DND-41 (cell line): Measurements from ENCODE around the gene HSD3B1.

ENCODE experiments used
- ATAC-seq: fragments of 200-7000 bp; cut with Tn5 transposase; 3 replicates; pipeline ENCODE4 v1.9.1; 2021; ENCODE audit warnings: low read depth; ENCODE audit not compliant: insufficient read depth
- DNase-seq: peaks from one replicate; pipeline ENCODE4 v3.0.0-alpha.2; 2020
- H2AFZ ChIP-seq: 2 replicates; pipeline ENCODE4 v1.6.0; 2012; ENCODE audit warnings: low read depth, low read length
- H3K27ac ChIP-seq: 2 replicates; pipeline ENCODE4 v1.5.1; 2012; ENCODE audit warnings: low read length, inconsistent platforms
- H3K27me3 ChIP-seq: fragments of 200-600 bp; sonication (generic); 2 replicates; pipeline ENCODE4 v1.6.0; 2012; ENCODE audit warnings: low read length, mild to moderate bottlenecking, inconsistent platforms; ENCODE audit not compliant: insufficient read depth, poor library complexity
- H3K36me3 ChIP-seq: 2 replicates; pipeline ENCODE4 v1.5.1; 2012; ENCODE audit warnings: low read length, inconsistent platforms; ENCODE audit not compliant: insufficient read depth
- H3K4me1 ChIP-seq: 2 replicates; pipeline ENCODE4 v1.5.1; 2012; ENCODE audit warnings: mild to moderate bottlenecking, low read length; ENCODE audit not compliant: insufficient read depth
- H3K4me2 ChIP-seq: 2 replicates; pipeline ENCODE4 v1.6.0; 2012; ENCODE audit warnings: mild to moderate bottlenecking, moderate library complexity, low read length, inconsistent platforms; ENCODE audit not compliant: insufficient read depth
- H3K4me3 ChIP-seq, 2 experiments: fragments of 200-600 bp in 1 of 2; shearing (Covaris generic) in 1 of 2; 2 replicates each; pipeline ENCODE4 v1.5.1; 2012 to 2016; ENCODE audit warnings: inconsistent platforms in 2 of 2, low read length in 2 of 2, mild to moderate bottlenecking in 2 of 2, low read depth in 1 of 2, moderate library complexity in 1 of 2
- H3K79me2 ChIP-seq: 2 replicates; pipeline ENCODE4 v1.6.0; 2012; ENCODE audit warnings: low read length, inconsistent platforms; ENCODE audit not compliant: insufficient read depth
- H3K9ac ChIP-seq: 2 replicates; pipeline ENCODE4 v1.6.0; 2012; ENCODE audit warnings: low read depth, mild to moderate bottlenecking, inconsistent platforms, low read length, moderate library complexity
- H3K9me3 ChIP-seq: 2 replicates; pipeline ENCODE4 v1.5.1; 2012; ENCODE audit warnings: low read length, moderate library complexity, mild to moderate bottlenecking, inconsistent platforms; ENCODE audit not compliant: insufficient read depth, severe bottlenecking
- H4K20me1 ChIP-seq: 2 replicates; pipeline ENCODE4 v1.6.0; 2012; ENCODE audit warnings: low read length; ENCODE audit not compliant: insufficient read depth
- EZH2 ChIP-seq: IDR thresholded peaks from 3 replicates; pipeline ENCODE4 v1.6.1; 2012; ENCODE audit warnings: borderline replicate concordance, low read depth, mild to moderate bottlenecking, moderate library complexity, low read length, inconsistent platforms; ENCODE audit not compliant: severe bottlenecking
- TF ChIP-seq, protein P1 (sequence below): IDR thresholded peaks from 2 replicates; pipeline ENCODE4 v1.5.1; 2012; ENCODE audit warnings: borderline replicate concordance, low read length, moderate library complexity, mild to moderate bottlenecking; ENCODE audit not compliant: poor library complexity, severe bottlenecking; ENCODE audit errors: extremely low read depth

Gene HSD3B1

DNA sequence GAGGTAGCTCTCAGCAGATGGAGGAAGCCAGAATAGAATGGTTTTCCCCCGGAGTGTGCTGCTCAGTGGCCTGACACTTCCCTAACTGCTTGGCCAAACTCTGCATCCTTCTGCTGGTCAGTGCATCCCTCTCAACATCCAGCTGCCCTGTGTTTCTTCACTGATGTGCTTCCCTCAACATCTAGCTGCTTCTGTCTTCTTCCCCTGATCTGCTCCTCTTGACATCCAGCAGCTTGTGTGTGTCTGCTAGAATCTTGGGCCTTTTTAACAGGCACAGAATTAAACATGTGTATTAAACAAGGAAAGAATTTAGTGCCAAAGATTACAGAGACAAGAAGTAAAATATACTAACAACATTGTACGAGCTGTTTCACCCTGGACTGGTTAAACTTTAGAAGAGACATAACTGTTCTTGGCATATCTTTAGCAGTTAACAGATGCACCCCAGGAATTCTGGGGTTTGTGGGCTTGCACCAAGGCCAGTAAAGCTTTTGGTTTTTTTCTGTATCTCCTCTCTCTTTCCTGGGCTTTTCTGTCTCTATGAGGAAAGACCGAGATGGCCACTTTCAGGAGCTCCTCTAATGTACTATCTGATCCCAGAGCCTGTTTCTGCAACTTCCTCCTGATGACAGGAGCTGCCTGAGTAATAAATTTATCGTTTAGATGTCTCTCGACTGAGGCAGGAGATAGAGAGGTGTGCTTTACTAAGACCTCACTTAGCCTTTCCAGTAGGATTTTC is 34.8 kb upstream of the HSD3B1 start:
- DNase-seq, result no peak
- Histone ChIP-seq H3K4me2 (no peak overlapping the region), H2AFZ (no peak overlapping the region), H3K9me3 (no peaks in the 10 kb centered on the region), H3K27ac (no peak overlapping the region), H3K4me1 (no peaks in the 10 kb centered on the region), H3K9ac (no peak overlapping the region), H4K20me1 (no peaks in the 10 kb centered on the region; the same call in 1 of the 2 replicates), H3K27me3 (peaks cover 6% of the 10 kb centered on the region), H3K79me2 (no peaks in the 10 kb centered on the region), H3K4me3 (no peak overlapping the region), H3K36me3 (no peaks in the 10 kb centered on the region)
- ATAC-seq, result no peak
- TF ChIP-seq, protein P1, sequence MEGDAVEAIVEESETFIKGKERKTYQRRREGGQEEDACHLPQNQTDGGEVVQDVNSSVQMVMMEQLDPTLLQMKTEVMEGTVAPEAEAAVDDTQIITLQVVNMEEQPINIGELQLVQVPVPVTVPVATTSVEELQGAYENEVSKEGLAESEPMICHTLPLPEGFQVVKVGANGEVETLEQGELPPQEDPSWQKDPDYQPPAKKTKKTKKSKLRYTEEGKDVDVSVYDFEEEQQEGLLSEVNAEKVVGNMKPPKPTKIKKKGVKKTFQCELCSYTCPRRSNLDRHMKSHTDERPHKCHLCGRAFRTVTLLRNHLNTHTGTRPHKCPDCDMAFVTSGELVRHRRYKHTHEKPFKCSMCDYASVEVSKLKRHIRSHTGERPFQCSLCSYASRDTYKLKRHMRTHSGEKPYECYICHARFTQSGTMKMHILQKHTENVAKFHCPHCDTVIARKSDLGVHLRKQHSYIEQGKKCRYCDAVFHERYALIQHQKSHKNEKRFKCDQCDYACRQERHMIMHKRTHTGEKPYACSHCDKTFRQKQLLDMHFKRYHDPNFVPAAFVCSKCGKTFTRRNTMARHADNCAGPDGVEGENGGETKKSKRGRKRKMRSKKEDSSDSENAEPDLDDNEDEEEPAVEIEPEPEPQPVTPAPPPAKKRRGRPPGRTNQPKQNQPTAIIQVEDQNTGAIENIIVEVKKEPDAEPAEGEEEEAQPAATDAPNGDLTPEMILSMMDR, result no peak
- TF ChIP-seq EZH2, result no peak

DNA sequence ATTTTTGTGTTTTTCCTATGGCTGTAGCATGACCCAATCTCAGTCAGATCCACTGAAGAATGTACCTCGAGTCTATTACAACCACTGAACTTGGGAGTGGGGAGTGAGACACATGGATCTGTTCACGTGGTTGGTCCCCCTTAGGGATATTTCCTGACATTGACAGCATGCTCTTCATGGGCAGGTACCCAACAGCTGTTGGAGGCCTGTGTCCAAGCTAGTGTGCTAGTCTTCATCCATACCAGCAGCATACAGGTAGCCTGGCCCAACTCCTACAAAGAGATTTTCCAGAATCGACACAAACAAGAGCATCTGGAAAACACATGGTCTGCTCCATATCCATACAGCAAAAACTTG is 34.2 kb upstream of the HSD3B1 start:
- peaks cover 6% of the 10 kb centered on the region for H3K27me3 ChIP-seq
- H3K4me1 ChIP-seq, result no peaks in the 10 kb centered on the region
- H3K79me2 ChIP-seq, result no peaks in the 10 kb centered on the region
- H3K9me3 ChIP-seq, result no peaks in the 10 kb centered on the region
- DNase-seq (no peak), ATAC-seq (no peak)
- no peaks in the 10 kb centered on the region; the same call in 1 of the 2 replicates for H4K20me1 ChIP-seq
- no peak overlapping the region for H3K9ac ChIP-seq
- no peaks in the 10 kb centered on the region for H3K36me3 ChIP-seq
- TF ChIP-seq EZH2, result no peak
- TF ChIP-seq, protein P1, result no peak
- no peak overlapping the region for H3K4me3 ChIP-seq
- no peak overlapping the region for H2AFZ ChIP-seq
- no peak overlapping the region for H3K4me2 ChIP-seq
- H3K27ac ChIP-seq, result no peak overlapping the region

DNA sequence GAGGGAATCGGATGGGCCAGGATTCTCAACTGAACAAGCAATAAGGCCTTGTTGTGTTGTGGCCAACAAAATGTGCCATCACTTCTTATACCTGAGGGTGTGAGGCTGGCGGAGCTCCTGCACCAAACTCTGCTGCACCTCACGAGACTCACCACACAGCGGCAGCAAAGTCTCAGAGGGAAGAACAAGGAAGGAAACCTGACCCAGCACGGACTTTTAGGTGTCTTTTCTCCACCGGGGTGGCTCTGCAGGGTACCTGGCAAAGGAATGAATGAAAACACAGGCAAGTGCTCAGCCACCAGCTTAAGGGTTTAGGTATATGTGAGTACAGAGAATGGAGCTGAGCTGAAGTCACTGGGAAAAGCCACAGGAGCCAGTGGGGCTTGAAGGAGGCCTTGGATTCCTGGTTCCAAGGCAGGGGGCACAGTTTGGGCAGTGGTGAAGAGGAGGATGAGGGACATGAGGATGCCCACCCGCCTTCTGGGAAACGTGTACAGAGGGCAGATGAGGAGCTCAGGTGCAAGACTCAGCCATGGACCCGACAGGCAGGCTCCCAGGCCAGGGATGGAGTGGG is 31.1 kb upstream of the HSD3B1 start:
- Histone ChIP-seq H3K9ac (no peak overlapping the region), H2AFZ (no peak overlapping the region), H3K4me1 (no peaks in the 10 kb centered on the region), H3K36me3 (no peaks in the 10 kb centered on the region), H3K4me2 (no peak overlapping the region), H4K20me1 (no peaks in the 10 kb centered on the region; the same call in 1 of the 2 replicates), H3K79me2 (no peaks in the 10 kb centered on the region), H3K27ac (no peak overlapping the region), H3K9me3 (no peaks in the 10 kb centered on the region), H3K27me3 (peaks cover under 1% of the 10 kb centered on the region), H3K4me3 (no peak overlapping the region)
- ATAC-seq, result peak; percentile 52; the same call in 1 of the 3 replicates
- TF ChIP-seq, protein P1, result peak; percentile 45
- no peak for TF ChIP-seq EZH2
- peak; percentile 31 for DNase-seq
